H1 (cell line): Measurements from ENCODE around the gene KCNJ9. TPM values are rescaled to one million over a fixed set of nuclear protein-coding genes. Genes with fewer than 3 reads are reported as not detected.

ENCODE experiments used
- CHD7 ChIP-seq: fragments of 300-600 bp; sonication (generic); IDR thresholded peaks from 2 replicates; pipeline ENCODE4 v1.7.1; 2012; ENCODE audit warnings: low read length, moderate library complexity, mild to moderate bottlenecking, inconsistent platforms; ENCODE audit not compliant: insufficient replicate concordance
- CREB1 ChIP-seq: IDR thresholded peaks from 2 replicates; pipeline ENCODE4 v1.6.1; 2012; ENCODE audit warnings: inconsistent platforms
- EZH2 ChIP-seq: fragments of 200-600 bp; sonication (generic); IDR thresholded peaks from 2 replicates; pipeline ENCODE4 v1.7.1; 2012; ENCODE audit warnings: low read depth, mild to moderate bottlenecking, moderate library complexity, low read length, inconsistent platforms; ENCODE audit not compliant: severe bottlenecking
- HDAC2 ChIP-seq, 2 experiments: fragments of 300-600 bp in 1 of 2; sonication (generic) in 1 of 2; IDR thresholded peaks; 2 replicates each; pipeline ENCODE4 v1.6.1; 2011 to 2012; ENCODE audit warnings: low read depth in 2 of 2, low read length in 2 of 2, mild to moderate bottlenecking in 2 of 2, moderate library complexity in 2 of 2, borderline replicate concordance in 1 of 2, inconsistent platforms in 1 of 2
- NANOG ChIP-seq: IDR thresholded peaks from 2 replicates; pipeline ENCODE4 v1.6.1; 2011; ENCODE audit warnings: low read length, low read depth, mild to moderate bottlenecking, inconsistent platforms; ENCODE audit not compliant: insufficient read depth, poor library complexity, severe bottlenecking
- POU5F1 ChIP-seq: IDR thresholded peaks from 2 replicates; pipeline ENCODE4 v1.6.1; 2011; ENCODE audit warnings: low read depth, mild to moderate bottlenecking, low read length, moderate library complexity
- SP4 ChIP-seq: IDR thresholded peaks from 2 replicates; pipeline ENCODE4 v1.6.1; 2012; ENCODE audit warnings: low read length, inconsistent platforms
- TCF12 ChIP-seq: IDR thresholded peaks from 2 replicates; pipeline ENCODE4 v1.6.1; 2011; ENCODE audit warnings: low read depth, mild to moderate bottlenecking, low read length
- YY1 ChIP-seq: IDR thresholded peaks from 2 replicates; pipeline ENCODE4 v1.6.1; 2011; ENCODE audit warnings: low read depth, mild to moderate bottlenecking, low read length
- polyA plus RNA-seq, 7 experiments: library from polyadenylated mRNA; depleted of rRNA in 3 of 7; stranded (reverse) in 5 of 7; unstranded in 2 of 7; fragments of >200 nt in 5 of 7; fragments of 200-250 nt in 2 of 7; gene quantifications; 1 replicate in 5 of 7; 2 replicates in 1 of 7; 4 replicates in 1 of 7; pipeline versions ENCODE4 v1.2.1 to v1.2.3, GENCODE V29; 2011 to 2013; ENCODE audit warnings: missing spikeins in 2 of 7, mixed read lengths in 2 of 7
- total RNA-seq: library from RNA; stranded (reverse); fragmentation: NEBNext Ultra II Directional; extraction: Animal tissue kit (Norgen Biotek cat#: 25700); gene quantifications from 2 replicates; pipeline ENCODE4 v1.2.1, GENCODE V29; 2021
- TF ChIP-seq, protein P1 (sequence below): IDR thresholded peaks from 2 replicates; pipeline ENCODE4 v1.6.1; 2011; ENCODE audit warnings: low read depth, mild to moderate bottlenecking, low read length; ENCODE audit not compliant: insufficient read depth

KCNJ9 gene
- total and polyA plus RNA-seq, 2 of the 8 experiments (the other 6 are each of a cell fraction or from before 2014, with no cell fraction given), result 0.02 to 0.13 TPM

GRCh38 chr1:160046494-160047110 is 34.7 kb upstream of the KCNJ9 start (continued):
- peak in 1 of 2 experiments; percentile 77; a peak in 2 of 4 replicates for TF ChIP-seq HDAC2 (IDR thresholded peaks at IDR 0.05; ENCODE audit: borderline replicate concordance in 1 of 2, low read depth in 2 of 2, low read length in 2 of 2)
- TF ChIP-seq YY1, result no peak
- no peak for TF ChIP-seq CREB1
- no peak for TF ChIP-seq POU5F1
- no peak for TF ChIP-seq NANOG
- TF ChIP-seq TCF12, result peak; percentile 79; the same call in 1 of the 2 replicates
- no peak for TF ChIP-seq EZH2
- peak; percentile 24 for TF ChIP-seq CHD7
- TF ChIP-seq SP4, result no peak
- TF ChIP-seq, protein P1, sequence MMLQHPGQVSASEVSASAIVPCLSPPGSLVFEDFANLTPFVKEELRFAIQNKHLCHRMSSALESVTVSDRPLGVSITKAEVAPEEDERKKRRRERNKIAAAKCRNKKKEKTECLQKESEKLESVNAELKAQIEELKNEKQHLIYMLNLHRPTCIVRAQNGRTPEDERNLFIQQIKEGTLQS, result no peak
